ENCODE data around the gene SETBP1. TPM values are rescaled to one million over a fixed set of nuclear protein-coding genes. Genes with fewer than 3 reads are reported as not detected.

SETBP1 gene
- total and polyA plus RNA-seq, 2 of the 13 experiments (the other 11 are each of a cell fraction or from before 2014, with no cell fraction given): 0.18 to 0.65 TPM

DNA sequence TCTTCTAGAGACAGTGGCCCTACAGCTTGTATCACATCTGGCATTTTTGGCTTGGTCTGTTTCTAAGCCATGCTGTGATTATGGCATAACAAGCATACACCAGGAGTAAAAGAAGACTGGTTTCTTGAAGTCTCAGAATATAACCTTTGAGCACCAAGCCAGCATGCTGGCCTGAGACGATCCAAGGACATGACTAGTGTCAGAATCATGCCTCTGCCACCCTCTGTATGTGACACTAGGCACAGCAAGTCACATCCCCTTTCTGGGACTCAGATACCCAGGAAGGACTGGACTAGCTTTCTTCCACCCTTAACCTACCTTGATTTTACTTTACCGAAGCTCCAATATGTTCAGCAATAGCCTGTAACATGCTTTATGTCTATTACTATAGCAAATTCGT, 345.5 kb downstream of the SETBP1 start:
- FAIRE-seq (no peak), ATAC-seq (no peak), DNase-seq (ENCODE audit: low spot score) (no peak)
- Histone ChIP-seq H2AFZ (ENCODE audit: low read length) (no peak overlapping the region), H3K4me3 (replicated peaks in 1 of 3; ENCODE audit: insufficient read depth in 1 of 3, low read depth in 2 of 3, low read length in 3 of 3) (no peak overlapping the region), H4K20me1 (ENCODE audit: insufficient read depth, low read length) (no peaks in the 10 kb centered on the region), H3K9ac (ENCODE audit: insufficient read depth, low read depth, low read length) (no peak overlapping the region), H3K4me2 (ENCODE audit: low read depth, low read length) (no peak overlapping the region), H3K79me2 (ENCODE audit: insufficient read depth, low read length) (no peaks in the 10 kb centered on the region), H3K36me3 (replicated peaks in 1 of 2; ENCODE audit: control insufficient read depth in 1 of 2, insufficient read depth in 2 of 2, low read length in 2 of 2) (no peaks in the 10 kb centered on the region), H3K27me3 (ENCODE audit: control insufficient read depth in 1 of 2, insufficient read depth in 2 of 2, low read length in 2 of 2) (no peaks in the 10 kb centered on the region), H3K9me3 (ENCODE audit: low read length) (no peaks in the 10 kb centered on the region), H3K27ac (ENCODE audit: extremely low read length, insufficient read depth, low read length) (no peak overlapping the region), H3K4me1 (ENCODE audit: insufficient read depth, low read length) (no peaks in the 10 kb centered on the region)
- BruUV-seq (replicated peaks): no TSS peak
- in situ Hi-C loops (cut with HindIII; ENCODE audit: extremely low pct_ligation_motif_present, low pct_unique_long_range_greater_than_20kb) (no loop called here), intact Hi-C loops (cut with micrococcal nuclease; ENCODE audit: unreplicated experiment) (no loop called here)
- WGBS (ENCODE audit: low lambda C conversion rate): 34% methylated on average over 3 of the region's 3 CpGs
- CTCF ChIA-PET (ENCODE audit: low intra/inter-chr PET ratio, low total read pairs): no interaction called here
- POLR2A ChIA-PET: no interaction called here
- TF ChIP-seq ZNF839 (CRISPR knock-in tag; IDR thresholded peaks at IDR 0.05; ENCODE audit: borderline replicate concordance) (no peak), ZNF670 (CRISPR knock-in tag; IDR thresholded peaks at IDR 0.05; ENCODE audit: borderline replicate concordance) (no peak), GATA4 (IDR thresholded peaks at IDR 0.05; ENCODE audit: borderline replicate concordance, low read depth) (no peak), SOX6 (IDR thresholded peaks at IDR 0.05) (no peak), SOX6 (CRISPR knock-in tag; IDR thresholded peaks at IDR 0.05) (no peak), BHLHE40 (IDR thresholded peaks at IDR 0.05; ENCODE audit: low read length) (no peak), ZNF282 (IDR thresholded peaks at IDR 0.05; ENCODE audit: partially characterized antibody) (no peak), ZNF775 (CRISPR knock-in tag; IDR thresholded peaks at IDR 0.05; ENCODE audit: borderline replicate concordance) (no peak), ETV5 (CRISPR knock-in tag; IDR thresholded peaks at IDR 0.05; ENCODE audit: borderline replicate concordance) (no peak), ZNF431 (CRISPR knock-in tag; IDR thresholded peaks at IDR 0.05; ENCODE audit: borderline replicate concordance, low read depth) (no peak), SALL1 (CRISPR knock-in tag; IDR thresholded peaks at IDR 0.05) (no peak), DMAP1 (CRISPR knock-in tag; IDR thresholded peaks at IDR 0.05) (no peak), POLR2AphosphoS5 (IDR thresholded peaks at IDR 0.05; ENCODE audit: low read depth, low read length) (no peak)
- TF ChIP-seq, protein P1, sequence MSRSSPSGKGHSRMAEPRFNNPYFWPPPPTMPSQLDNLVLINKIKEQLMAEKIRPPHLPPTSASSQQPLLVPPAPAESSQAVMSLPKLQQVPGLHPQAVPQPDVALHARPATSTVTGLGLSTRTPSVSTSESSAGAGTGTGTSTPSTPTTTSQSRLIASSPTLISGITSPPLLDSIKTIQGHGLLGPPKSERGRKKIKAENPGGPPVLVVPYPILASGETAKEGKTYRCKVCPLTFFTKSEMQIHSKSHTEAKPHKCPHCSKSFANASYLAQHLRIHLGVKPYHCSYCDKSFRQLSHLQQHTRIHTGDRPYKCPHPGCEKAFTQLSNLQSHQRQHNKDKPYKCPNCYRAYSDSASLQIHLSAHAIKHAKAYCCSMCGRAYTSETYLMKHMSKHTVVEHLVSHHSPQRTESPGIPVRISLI (CRISPR knock-in tag; IDR thresholded peaks at IDR 0.05; ENCODE audit: borderline replicate concordance): no peak
- TF ChIP-seq, protein P2, sequence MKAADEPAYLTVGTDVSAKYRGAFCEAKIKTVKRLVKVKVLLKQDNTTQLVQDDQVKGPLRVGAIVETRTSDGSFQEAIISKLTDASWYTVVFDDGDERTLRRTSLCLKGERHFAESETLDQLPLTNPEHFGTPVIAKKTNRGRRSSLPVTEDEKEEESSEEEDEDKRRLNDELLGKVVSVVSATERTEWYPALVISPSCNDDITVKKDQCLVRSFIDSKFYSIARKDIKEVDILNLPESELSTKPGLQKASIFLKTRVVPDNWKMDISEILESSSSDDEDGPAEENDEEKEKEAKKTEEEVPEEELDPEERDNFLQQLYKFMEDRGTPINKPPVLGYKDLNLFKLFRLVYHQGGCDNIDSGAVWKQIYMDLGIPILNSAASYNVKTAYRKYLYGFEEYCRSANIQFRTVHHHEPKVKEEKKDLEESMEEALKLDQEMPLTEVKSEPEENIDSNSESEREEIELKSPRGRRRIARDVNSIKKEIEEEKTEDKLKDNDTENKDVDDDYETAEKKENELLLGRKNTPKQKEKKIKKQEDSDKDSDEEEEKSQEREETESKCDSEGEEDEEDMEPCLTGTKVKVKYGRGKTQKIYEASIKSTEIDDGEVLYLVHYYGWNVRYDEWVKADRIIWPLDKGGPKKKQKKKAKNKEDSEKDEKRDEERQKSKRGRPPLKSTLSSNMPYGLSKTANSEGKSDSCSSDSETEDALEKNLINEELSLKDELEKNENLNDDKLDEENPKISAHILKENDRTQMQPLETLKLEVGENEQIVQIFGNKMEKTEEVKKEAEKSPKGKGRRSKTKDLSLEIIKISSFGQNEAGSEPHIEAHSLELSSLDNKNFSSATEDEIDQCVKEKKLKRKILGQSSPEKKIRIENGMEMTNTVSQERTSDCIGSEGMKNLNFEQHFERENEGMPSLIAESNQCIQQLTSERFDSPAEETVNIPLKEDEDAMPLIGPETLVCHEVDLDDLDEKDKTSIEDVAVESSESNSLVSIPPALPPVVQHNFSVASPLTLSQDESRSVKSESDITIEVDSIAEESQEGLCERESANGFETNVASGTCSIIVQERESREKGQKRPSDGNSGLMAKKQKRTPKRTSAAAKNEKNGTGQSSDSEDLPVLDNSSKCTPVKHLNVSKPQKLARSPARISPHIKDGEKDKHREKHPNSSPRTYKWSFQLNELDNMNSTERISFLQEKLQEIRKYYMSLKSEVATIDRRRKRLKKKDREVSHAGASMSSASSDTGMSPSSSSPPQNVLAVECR (CRISPR knock-in tag; IDR thresholded peaks at IDR 0.05; ENCODE audit: borderline replicate concordance): no peak
- TF ChIP-seq, protein P3, sequence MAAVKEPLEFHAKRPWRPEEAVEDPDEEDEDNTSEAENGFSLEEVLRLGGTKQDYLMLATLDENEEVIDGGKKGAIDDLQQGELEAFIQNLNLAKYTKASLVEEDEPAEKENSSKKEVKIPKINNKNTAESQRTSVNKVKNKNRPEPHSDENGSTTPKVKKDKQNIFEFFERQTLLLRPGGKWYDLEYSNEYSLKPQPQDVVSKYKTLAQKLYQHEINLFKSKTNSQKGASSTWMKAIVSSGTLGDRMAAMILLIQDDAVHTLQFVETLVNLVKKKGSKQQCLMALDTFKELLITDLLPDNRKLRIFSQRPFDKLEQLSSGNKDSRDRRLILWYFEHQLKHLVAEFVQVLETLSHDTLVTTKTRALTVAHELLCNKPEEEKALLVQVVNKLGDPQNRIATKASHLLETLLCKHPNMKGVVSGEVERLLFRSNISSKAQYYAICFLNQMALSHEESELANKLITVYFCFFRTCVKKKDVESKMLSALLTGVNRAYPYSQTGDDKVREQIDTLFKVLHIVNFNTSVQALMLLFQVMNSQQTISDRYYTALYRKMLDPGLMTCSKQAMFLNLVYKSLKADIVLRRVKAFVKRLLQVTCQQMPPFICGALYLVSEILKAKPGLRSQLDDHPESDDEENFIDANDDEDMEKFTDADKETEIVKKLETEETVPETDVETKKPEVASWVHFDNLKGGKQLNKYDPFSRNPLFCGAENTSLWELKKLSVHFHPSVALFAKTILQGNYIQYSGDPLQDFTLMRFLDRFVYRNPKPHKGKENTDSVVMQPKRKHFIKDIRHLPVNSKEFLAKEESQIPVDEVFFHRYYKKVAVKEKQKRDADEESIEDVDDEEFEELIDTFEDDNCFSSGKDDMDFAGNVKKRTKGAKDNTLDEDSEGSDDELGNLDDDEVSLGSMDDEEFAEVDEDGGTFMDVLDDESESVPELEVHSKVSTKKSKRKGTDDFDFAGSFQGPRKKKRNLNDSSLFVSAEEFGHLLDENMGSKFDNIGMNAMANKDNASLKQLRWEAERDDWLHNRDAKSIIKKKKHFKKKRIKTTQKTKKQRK (IDR thresholded peaks at IDR 0.05; ENCODE audit: low read length): no peak
